NCI-H1105 treated with DMSO at 0.1 percent for 48 hours (cell line): ENCODE measurements around the gene THUMPD3.

Source experiments
- DNase-seq: peaks from one replicate; lab custom pipeline; 2025; lab: John Stamatoyannopoulos, UW

Gene THUMPD3

DNA sequence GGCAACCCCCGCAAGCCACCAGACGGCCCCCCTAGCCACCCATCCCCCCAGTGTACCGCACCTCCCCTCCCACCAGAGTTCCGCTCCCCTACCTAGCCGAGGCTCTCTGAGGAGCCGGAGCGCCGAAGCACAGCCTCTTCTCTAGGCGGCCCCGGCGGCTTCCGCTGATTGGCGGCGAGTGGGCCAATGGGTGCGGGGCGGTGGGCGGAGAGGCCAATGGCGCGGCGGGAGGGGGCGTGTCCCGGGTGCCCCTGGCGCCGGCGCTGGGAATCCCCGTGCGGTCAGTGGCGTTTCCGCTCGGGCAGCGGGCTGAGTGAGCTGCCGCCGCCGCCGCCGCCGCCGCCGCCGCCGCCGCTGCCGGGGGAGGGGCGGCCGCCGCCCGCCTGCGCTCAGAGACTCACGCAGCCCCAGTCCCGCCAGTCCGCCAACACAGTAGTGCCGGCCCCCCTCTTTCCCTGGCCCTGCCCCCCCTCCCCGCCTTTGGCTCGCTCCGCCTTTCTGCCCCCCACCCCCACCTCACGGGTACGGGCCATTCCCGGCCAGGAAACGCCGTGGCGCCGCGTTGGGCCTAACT, 34.6 kb downstream of the THUMPD3 start, which contains the start of gene SETD5:
Gene SETD5 (plus strand): TSS at position 284 of the 574 bp plus-strand sequence. CDS start 31,324 bp downstream, outside the sequence.
- DNase-seq: peak; percentile 76

GRCh38 chr3:9397906-9398699, 35.2 kb downstream of the THUMPD3 start:
- no peak for DNase-seq

DNA sequence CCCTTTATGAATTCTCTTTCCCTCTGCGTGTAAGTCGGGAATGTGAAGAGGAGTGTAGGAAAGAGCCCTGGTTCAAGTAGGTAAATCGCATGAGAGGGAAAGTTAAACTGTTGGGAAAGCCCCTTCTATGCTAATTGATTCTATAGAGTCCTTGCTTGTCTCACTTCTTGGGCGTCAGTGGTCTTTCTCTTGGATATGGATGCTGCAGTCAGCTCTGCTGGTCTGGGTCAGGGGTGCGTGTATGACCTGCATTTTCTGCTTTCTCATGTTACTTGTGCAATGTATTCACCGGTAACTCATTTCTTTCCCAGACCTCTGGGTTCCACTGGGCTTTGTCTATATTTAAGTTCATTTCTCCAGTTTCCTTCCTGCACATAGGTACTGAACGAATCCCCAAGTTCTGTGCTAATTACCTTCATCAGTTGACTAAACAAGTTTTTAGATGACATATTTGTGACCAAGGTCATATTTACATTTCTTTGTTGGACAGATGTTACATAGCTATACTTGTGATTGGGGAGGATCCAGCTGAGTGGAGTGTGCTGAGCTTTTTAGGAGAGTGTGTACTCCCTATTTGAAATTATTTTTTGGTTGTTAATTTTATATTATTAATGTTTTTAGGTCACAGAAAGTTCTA, 36.0 kb downstream of the THUMPD3 start:
- DNase-seq: peak; percentile 4

DNA sequence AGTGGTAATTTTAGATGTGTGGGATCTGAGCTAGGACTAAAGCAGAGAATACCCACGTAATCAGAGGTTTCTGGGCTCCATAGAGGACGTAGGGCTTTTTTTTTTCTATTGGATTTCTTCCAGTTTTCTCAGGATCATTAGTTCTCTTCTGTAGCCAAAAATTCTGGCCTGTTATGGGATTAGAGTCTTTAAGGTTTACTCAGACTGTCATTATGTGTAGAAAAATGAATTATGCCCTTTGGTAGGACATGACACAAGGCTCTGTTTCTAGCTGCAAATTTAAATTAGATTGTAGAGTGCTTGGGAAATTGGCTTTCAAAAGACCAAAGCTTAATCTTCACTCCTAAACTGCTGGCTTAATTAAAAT, 36.5 kb downstream of the THUMPD3 start:
- DNase-seq: no peak

GRCh38 chr3:9399746-9400145, 36.9 kb downstream of the THUMPD3 start:
- DNase-seq: peak; percentile 62

- no peak for DNase-seq
These were observed 37.8 kb downstream of the THUMPD3 start for GRCh38 chr3:9400616-9401015.

DNA sequence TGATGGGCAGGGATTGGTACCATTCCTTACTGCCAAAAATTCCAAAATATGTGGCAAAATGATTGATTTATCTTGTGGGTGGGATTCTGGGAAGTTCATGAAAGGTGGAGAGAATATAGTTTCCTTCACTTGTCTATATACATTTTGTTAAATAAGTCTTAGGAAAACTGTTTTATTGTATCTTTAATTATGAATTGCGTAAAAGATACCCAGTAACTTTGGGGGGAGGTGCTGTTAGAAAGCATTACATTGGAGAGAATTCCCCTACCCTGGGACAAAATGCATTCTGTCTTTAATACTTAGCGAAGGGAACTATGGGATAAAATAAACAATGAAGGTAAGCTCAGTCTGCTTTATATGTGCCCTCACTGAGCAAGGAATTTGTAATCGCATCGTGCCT, 39.1 kb downstream of the THUMPD3 start:
- no peak for DNase-seq

DNA sequence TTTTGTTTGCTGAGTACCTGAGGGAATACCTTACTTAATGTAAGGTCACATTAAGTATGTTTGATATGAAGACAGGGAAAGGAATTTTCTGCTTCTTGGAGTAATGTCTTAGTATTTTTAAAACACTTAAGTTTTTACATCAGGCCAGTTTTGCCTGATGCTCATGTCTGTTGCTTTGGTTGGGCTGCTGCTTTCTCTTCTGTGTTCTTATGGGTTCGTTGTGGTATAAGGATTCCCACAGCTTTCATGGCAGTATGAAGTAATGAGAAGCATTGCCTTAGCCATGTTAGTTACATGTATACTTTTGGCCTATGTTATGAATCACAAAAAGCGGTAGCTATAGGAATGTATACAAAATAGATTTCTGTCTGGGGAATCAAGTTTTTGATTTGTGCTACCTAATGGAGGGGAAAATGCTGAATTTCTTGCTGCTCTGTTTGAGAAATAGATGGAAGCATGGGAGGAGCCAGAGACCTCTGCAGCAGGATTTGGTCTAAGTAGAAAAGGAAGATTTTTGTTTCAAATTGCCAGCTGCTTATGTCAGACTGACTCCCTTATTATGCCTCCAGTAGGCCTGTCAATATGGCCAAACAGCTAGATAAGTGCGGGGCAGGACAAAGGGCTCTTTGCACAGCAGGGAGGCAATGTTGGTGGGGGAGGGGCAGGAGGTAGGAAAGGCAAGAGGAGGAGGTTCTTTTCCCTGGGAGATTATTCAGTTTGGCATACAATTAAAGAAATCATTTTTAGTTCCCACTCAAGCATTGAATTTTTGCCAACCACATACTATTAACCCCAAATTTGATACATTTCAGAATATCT, 39.8 kb downstream of the THUMPD3 start:
- DNase-seq: peak; percentile 20

DNA sequence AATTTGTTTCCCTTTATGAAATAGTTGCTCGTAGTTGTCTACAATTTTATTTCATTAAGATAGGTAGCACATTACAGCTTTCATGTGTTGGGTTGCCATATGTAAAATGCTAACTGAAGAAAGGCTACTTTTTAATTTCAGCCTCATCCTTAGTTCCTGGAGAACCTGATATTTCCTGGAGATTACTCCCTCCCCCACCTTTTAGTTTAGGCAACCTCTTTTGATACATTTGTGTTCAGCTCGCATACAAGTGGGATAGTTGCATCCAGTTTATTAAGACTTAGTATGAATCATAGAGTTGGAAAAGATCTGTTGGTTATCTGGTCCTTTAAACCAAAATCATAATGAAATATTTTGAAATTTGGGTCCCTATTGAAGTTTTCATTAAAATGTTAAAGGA, 40.6 kb downstream of the THUMPD3 start:
- DNase-seq: no peak

- DNase-seq: peak; percentile 5
These were observed 41.8 kb downstream of the THUMPD3 start for GRCh38 chr3:9404680-9405079.

- no peak for DNase-seq
These were observed 42.9 kb downstream of the THUMPD3 start for GRCh38 chr3:9405756-9406155.

DNA sequence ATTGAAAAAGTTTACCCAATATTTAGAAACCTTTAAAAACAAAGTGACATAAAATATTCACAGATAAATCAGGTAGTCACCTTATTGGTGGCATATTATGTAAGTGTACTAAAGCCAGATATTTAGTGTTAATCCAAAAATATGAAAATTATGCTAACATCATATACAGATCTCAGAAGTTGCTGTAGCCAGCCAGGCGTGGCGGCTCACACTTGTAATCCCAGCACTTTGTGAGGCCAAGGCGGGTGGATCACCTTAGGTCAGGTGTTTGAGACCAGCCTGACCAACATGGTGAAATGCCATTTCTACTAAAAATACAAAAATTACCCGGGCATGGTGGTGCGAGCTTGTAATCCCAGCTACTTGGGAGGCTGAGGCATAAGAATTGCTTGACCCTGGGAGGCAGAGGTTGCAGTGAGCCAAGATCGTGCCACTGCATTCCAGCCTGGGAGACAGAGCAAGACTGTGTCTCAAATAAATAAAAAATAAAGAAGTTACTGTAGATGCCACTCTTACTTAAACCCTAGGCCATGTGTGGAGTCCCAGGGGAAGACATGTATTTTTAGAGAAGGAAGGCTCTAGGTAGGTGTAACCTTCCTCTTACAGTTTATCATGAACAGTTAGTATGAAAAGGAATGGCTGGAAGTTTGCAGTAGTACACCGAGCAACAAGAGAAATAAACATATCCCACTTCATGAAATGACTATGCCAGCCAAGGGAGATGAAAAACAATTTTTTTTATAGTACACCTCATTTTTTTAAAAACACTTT, 44.2 kb downstream of the THUMPD3 start:
- DNase-seq: no peak

- no peak for DNase-seq
These were observed 45.2 kb downstream of the THUMPD3 start for GRCh38 chr3:9408061-9408460.

DNA sequence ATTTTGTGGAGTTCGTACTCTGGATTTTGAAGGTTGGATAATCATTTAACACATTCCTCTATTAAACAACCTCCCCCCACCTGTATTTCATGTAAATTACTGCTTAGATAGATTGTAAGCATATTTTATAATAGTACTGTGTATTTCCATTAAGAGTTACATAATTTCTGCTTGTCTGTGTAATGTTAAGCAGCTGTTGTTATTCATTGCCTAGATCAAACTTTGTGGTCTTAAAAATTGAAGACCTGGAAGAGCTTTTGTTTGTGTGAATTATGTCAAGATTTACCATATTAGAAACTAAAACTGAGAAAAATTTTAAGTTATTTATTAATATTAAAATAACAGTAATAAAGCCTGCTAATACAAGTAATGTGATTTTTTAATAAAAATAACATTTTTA, 45.7 kb downstream of the THUMPD3 start:
- no peak for DNase-seq

- DNase-seq: no peak
These were observed 47.4 kb downstream of the THUMPD3 start for GRCh38 chr3:9409981-9410854.

- DNase-seq: no peak
These were observed 48.4 kb downstream of the THUMPD3 start for GRCh38 chr3:9411302-9411701.

GRCh38 chr3:9412293-9412692, 49.4 kb downstream of the THUMPD3 start:
- no peak for DNase-seq

DNA sequence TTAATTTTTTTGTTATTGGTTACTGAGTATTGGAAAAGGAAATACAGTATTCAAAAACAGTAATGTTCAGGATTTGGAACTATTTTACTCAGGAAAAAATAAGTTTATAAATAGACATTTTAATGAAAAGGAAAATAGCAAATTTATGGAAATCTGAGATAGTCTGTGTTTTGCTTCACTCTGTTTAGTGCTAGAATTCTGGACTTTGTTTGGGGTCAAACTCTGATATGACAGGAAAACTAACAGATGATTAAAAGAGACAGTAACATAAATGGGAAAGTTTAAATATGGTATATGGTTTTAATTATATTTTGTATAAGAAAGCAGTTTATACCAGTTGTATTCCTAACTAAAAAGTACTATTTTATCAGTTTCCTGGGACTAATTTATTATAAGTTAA, 52.0 kb downstream of the THUMPD3 start:
- DNase-seq: no peak

DNA sequence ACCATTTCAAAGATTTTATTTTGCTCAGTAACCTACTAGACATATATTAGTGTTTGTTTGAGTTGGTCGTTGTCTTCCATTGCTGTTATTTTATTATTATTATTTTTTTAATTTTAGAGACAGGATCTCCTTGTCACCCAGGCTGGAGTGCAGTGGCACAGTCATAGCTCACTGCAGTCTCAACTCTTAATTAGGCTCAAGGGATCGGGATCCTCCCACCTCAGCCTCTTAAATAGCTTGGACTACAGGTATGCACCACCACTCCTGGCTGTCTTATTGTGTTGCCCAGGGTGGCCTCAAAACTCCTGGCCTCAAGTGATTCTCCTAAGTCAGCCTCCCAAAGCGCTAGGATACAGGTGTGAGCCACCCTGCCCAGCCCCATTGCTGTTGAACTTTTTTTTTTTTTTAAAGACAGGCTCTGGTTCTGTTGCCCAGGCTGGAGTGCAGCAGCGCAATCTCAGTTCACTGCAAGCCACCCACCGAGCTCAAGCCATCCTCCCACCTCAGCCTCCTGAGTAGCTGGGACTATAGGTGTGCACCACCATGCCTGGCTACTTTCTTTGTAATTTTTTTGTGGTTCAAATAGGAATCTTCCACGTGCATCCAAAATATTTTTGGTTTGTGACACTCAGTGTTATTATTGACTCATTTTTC, 52.8 kb downstream of the THUMPD3 start:
- no peak for DNase-seq

- no peak for DNase-seq
These were observed 53.4 kb downstream of the THUMPD3 start for GRCh38 chr3:9416139-9416780.
